PC-9 (cell line): ENCODE measurements around the gene HEBP2.

Source experiments
- CTCF ChIP-seq: fragments of 200-600 bp; sonication (generic); conservative IDR thresholded peaks from 2 replicates; pipeline ENCODE4 v1.6.1; 2017; ENCODE audit warnings: mixed run types, antibody characterized with exemption, mild to moderate bottlenecking, moderate library complexity
- EZH2 ChIP-seq: fragments of 200-600 bp; sonication (generic); IDR thresholded peaks from 2 replicates; pipeline ENCODE4 v1.8.0; 2017; ENCODE audit warnings: antibody characterized with exemption, low read depth

GRCh38 chr6:138382498-138383265 is 21.3 kb upstream of the HEBP2 start:
- TF ChIP-seq CTCF (no peak), EZH2 (no peak)
